NT2/D1 (cell line): ENCODE results near the gene RAP2B.

Experiments
- SUZ12 ChIP-seq: IDR thresholded peaks from 2 replicates; pipeline ENCODE4 v1.6.1; 2011; ENCODE audit not compliant: insufficient read length, insufficient read depth; ENCODE audit errors: extremely low read depth
- YY1 ChIP-seq: IDR thresholded peaks from 2 replicates; pipeline ENCODE4 v1.6.1; 2011; ENCODE audit not compliant: insufficient read length, insufficient read depth

DNA sequence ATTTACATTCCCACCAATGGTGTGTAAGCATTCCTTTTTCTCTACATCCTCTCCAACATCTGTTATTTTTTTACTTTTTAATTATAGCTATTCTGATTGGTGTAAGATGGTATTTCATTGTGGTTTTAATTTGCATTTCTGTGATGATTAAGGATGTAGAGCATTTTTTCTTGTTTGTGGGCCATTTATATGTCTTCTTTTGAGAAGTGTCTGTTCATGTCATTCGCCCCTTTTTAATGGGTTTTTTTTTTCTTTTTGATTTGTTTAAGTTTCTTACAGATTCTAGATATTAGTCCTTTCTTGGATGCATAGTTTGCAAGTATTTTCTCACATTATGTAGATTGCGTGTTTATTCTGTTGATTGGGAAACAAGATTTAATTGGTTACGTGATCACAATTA, 14.2 kb downstream of the RAP2B start:
- no peak for TF ChIP-seq SUZ12
- no peak for TF ChIP-seq YY1
